HEK293 (cell line): ENCODE results near the gene SMIM7.

Experiments used
- CTCF ChIA-PET: fragments of 350-600 bp; formaldehyde crosslinking; extraction: SDS; loops from one replicate; lab custom pipeline; 2021; ENCODE audit warnings: antibody characterized with exemption; lab: Yijun Ruan, JAX
- POLR2A ChIA-PET: fragments of 300-600 bp; formaldehyde crosslinking; extraction: SDS; loops from one replicate; lab custom pipeline; 2020; ENCODE audit warnings: antibody characterized with exemption, inconsistent platforms; lab: Yijun Ruan, JAX
- H3K27ac ChIP-seq: fragments of 200-500 bp; sonication (Bioruptor generic); 2 replicates; pipeline ENCODE4 v1.5.1; 2014; ENCODE audit warnings: low read depth, low read length, control low read depth, inconsistent platforms; ENCODE audit errors: extremely low read depth
- H3K36me3 ChIP-seq, 2 experiments: fragments of 200-500 bp in 1 of 2; sonication (Bioruptor generic) in 1 of 2; 1 replicate in 1 of 2; 2 replicates in 1 of 2; pipeline ENCODE4 v1.5.1; 2014 to 2017; ENCODE audit warnings: inconsistent platforms in 2 of 2, low read length in 2 of 2; ENCODE audit not compliant: control insufficient read depth in 2 of 2, insufficient read depth in 1 of 2
- H3K4me1 ChIP-seq: fragments of 200-500 bp; sonication (Bioruptor generic); 2 replicates; pipeline ENCODE4 v1.5.1; 2014; ENCODE audit warnings: mild to moderate bottlenecking, low read length, inconsistent platforms; ENCODE audit not compliant: control insufficient read depth, insufficient read depth
- H3K4me3 ChIP-seq: 2 replicates; pipeline ENCODE4 v1.5.1; 2011; ENCODE audit warnings: low read depth, mild to moderate bottlenecking, control low read depth, low read length, moderate library complexity
- H3K9me3 ChIP-seq: fragments of 200-500 bp; sonication (Bioruptor generic); 2 replicates; pipeline ENCODE4 v1.5.1; 2014; ENCODE audit warnings: low read depth, low read length, inconsistent platforms; ENCODE audit not compliant: control insufficient read depth, insufficient read depth
- FEZF1 ChIP-seq: fragments of 450-650 bp; formaldehyde crosslinking; IDR thresholded peaks from 2 replicates; pipeline ENCODE4 v1.5.1; 2016; ENCODE audit warnings: missing biosample characterization, missing genetic modification characterization
- HOXD13 ChIP-seq: sonication (generic); formaldehyde crosslinking; IDR thresholded peaks from 2 replicates; pipeline ENCODE4 v1.8.0; 2022; ENCODE audit warnings: missing genetic modification reagents, borderline replicate concordance
- ZBTB17 ChIP-seq: fragments of 450-650 bp; formaldehyde crosslinking; IDR thresholded peaks from 2 replicates; pipeline ENCODE4 v1.5.1; 2016; ENCODE audit warnings: missing biosample characterization, missing genetic modification characterization
- ZBTB48 ChIP-seq: fragments of 450-650 bp; formaldehyde crosslinking; IDR thresholded peaks from 2 replicates; pipeline ENCODE4 v1.5.1; 2016; ENCODE audit warnings: missing biosample characterization, missing genetic modification characterization
- ZFHX2 ChIP-seq: fragments of 450-650 bp; formaldehyde crosslinking; conservative IDR thresholded peaks from 2 replicates; pipeline ENCODE4 v1.5.1; 2016; ENCODE audit warnings: missing biosample characterization, missing genetic modification characterization
- ZNF157 ChIP-seq: fragments of 450-650 bp; formaldehyde crosslinking; IDR thresholded peaks from 2 replicates; pipeline ENCODE4 v1.5.1; 2016; ENCODE audit warnings: missing biosample characterization, missing genetic modification characterization
- ZNF169 ChIP-seq: fragments of 450-650 bp; formaldehyde crosslinking; IDR thresholded peaks from 2 replicates; pipeline ENCODE4 v1.5.1; 2016; ENCODE audit warnings: missing biosample characterization, missing genetic modification characterization
- ZNF2 ChIP-seq: fragments of 450-650 bp; formaldehyde crosslinking; IDR thresholded peaks from 2 replicates; pipeline ENCODE4 v1.5.1; 2016; ENCODE audit warnings: missing biosample characterization, missing genetic modification characterization
- ZNF518A ChIP-seq: fragments of 450-650 bp; formaldehyde crosslinking; conservative IDR thresholded peaks from 2 replicates; pipeline ENCODE4 v1.5.1; 2016; ENCODE audit warnings: low read depth, missing biosample characterization, missing genetic modification characterization
- ZNF664 ChIP-seq: fragments of 450-650 bp; formaldehyde crosslinking; IDR thresholded peaks from 2 replicates; pipeline ENCODE4 v1.5.1; 2016; ENCODE audit warnings: missing biosample characterization, missing genetic modification characterization
- ZNF707 ChIP-seq: fragments of 450-650 bp; formaldehyde crosslinking; IDR thresholded peaks from 2 replicates; pipeline ENCODE4 v1.5.1; 2016; ENCODE audit warnings: missing biosample characterization, missing genetic modification characterization
- TF ChIP-seq, protein P1 (sequence below): fragments of 450-650 bp; formaldehyde crosslinking; IDR thresholded peaks from 2 replicates; pipeline ENCODE4 v1.5.1; 2016; ENCODE audit warnings: missing biosample characterization, missing genetic modification characterization
- TF ChIP-seq, protein P2 (sequence below): fragments of 450-650 bp; IDR thresholded peaks from 2 replicates; pipeline ENCODE4 v1.5.1; 2018; ENCODE audit warnings: missing biosample characterization, mild to moderate bottlenecking, missing genetic modification characterization
- TF ChIP-seq, protein P3 (sequence below): fragments of 450-650 bp; formaldehyde crosslinking; IDR thresholded peaks from 2 replicates; pipeline ENCODE4 v1.5.1; 2016; ENCODE audit warnings: missing biosample characterization, missing genetic modification characterization

The SMIM7 gene

GRCh38 chr19:16650821-16651220 lies 9.1 kb downstream of the SMIM7 start (continued):
- TF ChIP-seq ZFHX2 (tag by site-specific recombination) (no peak), ZNF518A (tag by site-specific recombination) (no peak), ZNF664 (no peak), ZNF2 (tag by site-specific recombination) (no peak), ZBTB17 (tag by site-specific recombination) (no peak), ZNF169 (tag by site-specific recombination) (no peak), ZNF157 (tag by site-specific recombination) (no peak), ZNF707 (tag by site-specific recombination) (no peak)
- TF ChIP-seq, protein P1, sequence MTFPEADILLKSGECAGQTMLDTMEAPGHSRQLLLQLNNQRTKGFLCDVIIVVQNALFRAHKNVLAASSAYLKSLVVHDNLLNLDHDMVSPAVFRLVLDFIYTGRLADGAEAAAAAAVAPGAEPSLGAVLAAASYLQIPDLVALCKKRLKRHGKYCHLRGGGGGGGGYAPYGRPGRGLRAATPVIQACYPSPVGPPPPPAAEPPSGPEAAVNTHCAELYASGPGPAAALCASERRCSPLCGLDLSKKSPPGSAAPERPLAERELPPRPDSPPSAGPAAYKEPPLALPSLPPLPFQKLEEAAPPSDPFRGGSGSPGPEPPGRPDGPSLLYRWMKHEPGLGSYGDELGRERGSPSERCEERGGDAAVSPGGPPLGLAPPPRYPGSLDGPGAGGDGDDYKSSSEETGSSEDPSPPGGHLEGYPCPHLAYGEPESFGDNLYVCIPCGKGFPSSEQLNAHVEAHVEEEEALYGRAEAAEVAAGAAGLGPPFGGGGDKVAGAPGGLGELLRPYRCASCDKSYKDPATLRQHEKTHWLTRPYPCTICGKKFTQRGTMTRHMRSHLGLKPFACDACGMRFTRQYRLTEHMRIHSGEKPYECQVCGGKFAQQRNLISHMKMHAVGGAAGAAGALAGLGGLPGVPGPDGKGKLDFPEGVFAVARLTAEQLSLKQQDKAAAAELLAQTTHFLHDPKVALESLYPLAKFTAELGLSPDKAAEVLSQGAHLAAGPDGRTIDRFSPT (tag by site-specific recombination) = no peak
- TF ChIP-seq, protein P2, sequence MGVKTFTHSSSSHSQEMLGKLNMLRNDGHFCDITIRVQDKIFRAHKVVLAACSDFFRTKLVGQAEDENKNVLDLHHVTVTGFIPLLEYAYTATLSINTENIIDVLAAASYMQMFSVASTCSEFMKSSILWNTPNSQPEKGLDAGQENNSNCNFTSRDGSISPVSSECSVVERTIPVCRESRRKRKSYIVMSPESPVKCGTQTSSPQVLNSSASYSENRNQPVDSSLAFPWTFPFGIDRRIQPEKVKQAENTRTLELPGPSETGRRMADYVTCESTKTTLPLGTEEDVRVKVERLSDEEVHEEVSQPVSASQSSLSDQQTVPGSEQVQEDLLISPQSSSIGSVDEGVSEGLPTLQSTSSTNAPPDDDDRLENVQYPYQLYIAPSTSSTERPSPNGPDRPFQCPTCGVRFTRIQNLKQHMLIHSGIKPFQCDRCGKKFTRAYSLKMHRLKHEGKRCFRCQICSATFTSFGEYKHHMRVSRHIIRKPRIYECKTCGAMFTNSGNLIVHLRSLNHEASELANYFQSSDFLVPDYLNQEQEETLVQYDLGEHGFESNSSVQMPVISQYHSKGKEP = no peak

GRCh38 chr19:16649734-16650133 lies 10.2 kb downstream of the SMIM7 start:
- no peak overlapping the region for H3K27ac ChIP-seq
- H3K36me3 ChIP-seq = peaks cover 26 to 80% of the 10 kb centered on the region in 2 experiments
- H3K9me3 ChIP-seq = no peaks in the 10 kb centered on the region
- H3K4me3 ChIP-seq = no peak overlapping the region
- ChIA-PET POLR2A (interaction anchor here (1.1 kb wide), 1 partner anchor 10 kb away, joined by 3 read pairs; the partner anchor contains the start of gene SMIM7), CTCF (interaction anchor here (0.6 kb wide), 1 partner anchor 735 kb away, joined by 3 read pairs; no protein-coding TSS in a partner anchor)
- TF ChIP-seq ZBTB48 (no peak), FEZF1 (tag by site-specific recombination) (no peak), HOXD13 (CRISPR knock-in tag) (no peak)
- TF ChIP-seq, protein P3, sequence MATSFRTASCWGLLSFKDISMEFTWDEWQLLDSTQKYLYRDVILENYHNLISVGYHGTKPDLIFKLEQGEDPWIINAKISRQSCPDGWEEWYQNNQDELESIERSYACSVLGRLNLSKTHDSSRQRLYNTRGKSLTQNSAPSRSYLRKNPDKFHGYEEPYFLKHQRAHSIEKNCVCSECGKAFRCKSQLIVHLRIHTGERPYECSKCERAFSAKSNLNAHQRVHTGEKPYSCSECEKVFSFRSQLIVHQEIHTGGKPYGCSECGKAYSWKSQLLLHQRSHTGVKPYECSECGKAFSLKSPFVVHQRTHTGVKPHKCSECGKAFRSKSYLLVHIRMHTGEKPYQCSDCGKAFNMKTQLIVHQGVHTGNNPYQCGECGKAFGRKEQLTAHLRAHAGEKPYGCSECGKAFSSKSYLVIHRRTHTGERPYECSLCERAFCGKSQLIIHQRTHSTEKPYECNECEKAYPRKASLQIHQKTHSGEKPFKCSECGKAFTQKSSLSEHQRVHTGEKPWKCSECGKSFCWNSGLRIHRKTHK (tag by site-specific recombination) = no peak
- no peaks in the 10 kb centered on the region for H3K4me1 ChIP-seq
